ENCODE results near the gene EML6. TPM values are rescaled to one million over a fixed set of nuclear protein-coding genes. Genes with fewer than 3 reads are reported as not detected.

The EML6 gene
- total RNA-seq, 1 donor from 2014 or later, result 1.1 TPM

DNA sequence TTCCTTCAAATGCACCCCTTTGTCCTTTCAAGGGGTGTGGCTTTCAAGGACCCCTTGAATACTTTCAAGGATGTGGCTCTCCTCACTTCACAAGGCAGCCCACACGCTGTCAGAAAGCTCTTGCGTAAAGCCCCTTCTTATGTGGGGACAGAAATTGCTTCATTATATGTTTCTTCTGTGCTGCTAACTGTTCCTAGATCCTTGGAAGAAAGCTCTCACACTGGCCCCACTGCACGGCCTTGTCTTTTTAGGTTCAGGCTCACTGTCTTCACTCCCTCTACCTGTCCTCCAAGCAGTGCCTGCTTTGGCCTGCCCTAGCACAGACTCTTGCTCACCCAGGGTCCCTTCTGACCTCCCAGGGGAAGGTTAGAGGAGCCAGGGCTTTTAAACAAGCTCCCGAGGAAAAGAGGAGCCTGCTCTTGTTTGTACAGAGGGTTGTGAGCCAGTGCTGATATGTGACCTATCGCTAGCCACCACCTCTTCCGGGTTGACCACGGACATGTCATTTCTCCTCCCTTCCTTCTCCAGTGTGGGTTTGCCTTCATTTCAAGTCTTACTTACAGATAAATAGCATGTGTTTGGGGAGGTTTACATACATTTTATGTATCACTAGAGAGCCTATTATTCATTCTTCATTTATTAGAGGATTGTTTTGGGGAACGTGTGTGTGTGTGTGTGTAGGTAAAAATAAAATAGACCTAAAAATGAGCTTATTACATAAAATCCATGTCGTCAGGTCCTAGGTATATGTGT lies 232.1 kb downstream of the EML6 start:
- peaks cover 7% of the 10 kb centered on the region for H3K4me1 Mint-ChIP-seq (ENCODE audit: unreplicated experiment)
- no peak overlapping the region for H3K27ac Mint-ChIP-seq (ENCODE audit: unreplicated experiment)
- no peaks in the 10 kb centered on the region for H3K27me3 Mint-ChIP-seq (ENCODE audit: unreplicated experiment)
- TF ChIP-seq, protein P1, sequence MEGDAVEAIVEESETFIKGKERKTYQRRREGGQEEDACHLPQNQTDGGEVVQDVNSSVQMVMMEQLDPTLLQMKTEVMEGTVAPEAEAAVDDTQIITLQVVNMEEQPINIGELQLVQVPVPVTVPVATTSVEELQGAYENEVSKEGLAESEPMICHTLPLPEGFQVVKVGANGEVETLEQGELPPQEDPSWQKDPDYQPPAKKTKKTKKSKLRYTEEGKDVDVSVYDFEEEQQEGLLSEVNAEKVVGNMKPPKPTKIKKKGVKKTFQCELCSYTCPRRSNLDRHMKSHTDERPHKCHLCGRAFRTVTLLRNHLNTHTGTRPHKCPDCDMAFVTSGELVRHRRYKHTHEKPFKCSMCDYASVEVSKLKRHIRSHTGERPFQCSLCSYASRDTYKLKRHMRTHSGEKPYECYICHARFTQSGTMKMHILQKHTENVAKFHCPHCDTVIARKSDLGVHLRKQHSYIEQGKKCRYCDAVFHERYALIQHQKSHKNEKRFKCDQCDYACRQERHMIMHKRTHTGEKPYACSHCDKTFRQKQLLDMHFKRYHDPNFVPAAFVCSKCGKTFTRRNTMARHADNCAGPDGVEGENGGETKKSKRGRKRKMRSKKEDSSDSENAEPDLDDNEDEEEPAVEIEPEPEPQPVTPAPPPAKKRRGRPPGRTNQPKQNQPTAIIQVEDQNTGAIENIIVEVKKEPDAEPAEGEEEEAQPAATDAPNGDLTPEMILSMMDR (IDR thresholded peaks at IDR 0.05), result no peak
- H3K4me3 Mint-ChIP-seq (ENCODE audit: unreplicated experiment), result no peak overlapping the region
- DNase-seq (ENCODE audit: extremely low spot score, unreplicated experiment), result no peak
- H3K9me3 Mint-ChIP-seq (ENCODE audit: unreplicated experiment), result no peaks in the 10 kb centered on the region
- H3K36me3 Mint-ChIP-seq (ENCODE audit: unreplicated experiment), result no peaks in the 10 kb centered on the region

DNA sequence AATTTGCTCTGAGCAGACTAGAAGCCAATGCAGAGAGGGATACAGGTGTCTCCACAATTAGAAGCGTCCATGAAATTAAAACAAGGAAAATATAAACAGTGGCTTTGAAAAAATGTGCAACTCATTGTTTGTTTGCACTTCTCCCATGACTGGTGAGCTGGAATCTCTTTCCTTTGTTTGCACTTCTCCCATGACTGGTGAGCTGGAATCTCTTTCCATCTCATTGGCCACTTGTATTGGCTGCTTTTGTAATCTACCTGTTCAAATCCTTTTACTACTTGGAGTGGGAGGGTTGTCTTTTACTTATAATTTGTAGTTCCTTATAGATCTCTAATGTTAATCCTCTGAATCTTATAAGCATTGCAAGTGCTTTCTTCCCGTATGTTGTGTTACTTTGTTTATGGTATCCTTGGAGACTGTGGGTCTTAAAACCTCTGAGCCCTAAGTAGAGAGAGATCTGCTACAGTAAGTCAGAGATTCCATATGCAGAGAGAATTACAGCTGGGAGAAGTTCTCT lies 232.7 kb downstream of the EML6 start:
- no peaks in the 10 kb centered on the region for H3K9me3 Mint-ChIP-seq (ENCODE audit: unreplicated experiment)
- peaks cover 3% of the 10 kb centered on the region for H3K36me3 Mint-ChIP-seq (ENCODE audit: unreplicated experiment)
- TF ChIP-seq, protein P1 (IDR thresholded peaks at IDR 0.05), result no peak
- H3K27ac Mint-ChIP-seq (ENCODE audit: unreplicated experiment), result no peak overlapping the region
- H3K4me1 Mint-ChIP-seq (ENCODE audit: unreplicated experiment), result peaks cover 7% of the 10 kb centered on the region
- no peak for DNase-seq (ENCODE audit: extremely low spot score, unreplicated experiment)
- no peak overlapping the region for H3K4me3 Mint-ChIP-seq (ENCODE audit: unreplicated experiment)
- no peaks in the 10 kb centered on the region for H3K27me3 Mint-ChIP-seq (ENCODE audit: unreplicated experiment)

DNA sequence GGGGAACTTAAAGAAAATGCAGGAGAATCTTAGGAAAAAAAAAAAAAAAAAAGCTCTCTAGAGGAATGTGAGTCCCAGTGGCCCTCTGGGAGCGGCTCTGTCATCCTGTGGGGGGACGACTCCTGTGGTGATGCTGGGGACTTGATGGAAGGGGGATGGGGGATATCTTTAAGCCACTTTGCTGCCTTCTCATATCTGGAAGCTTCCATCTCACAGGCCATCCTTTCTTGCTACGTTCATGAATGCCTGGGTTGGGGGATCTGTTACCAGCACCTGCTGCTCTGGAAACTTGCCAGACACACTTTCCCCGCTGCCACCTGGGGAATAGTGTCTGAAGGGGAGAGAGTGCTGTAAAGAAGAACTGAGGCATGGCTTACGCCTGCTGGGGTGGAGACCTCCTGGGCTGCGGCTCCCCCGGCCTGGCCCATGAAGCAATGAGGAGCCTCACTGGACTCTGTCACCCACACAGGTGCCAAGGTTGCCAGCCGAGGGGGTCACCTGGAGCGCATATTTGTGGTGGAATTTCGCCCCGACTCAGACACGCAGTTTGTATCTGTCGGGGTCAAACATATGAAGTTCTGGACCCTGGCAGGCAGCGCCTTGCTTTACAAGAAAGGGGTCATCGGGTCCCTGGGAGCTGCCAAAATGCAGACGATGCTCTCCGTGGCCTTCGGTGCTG lies 234.0 kb downstream of the EML6 start:
- Mint-ChIP-seq H3K36me3 (ENCODE audit: unreplicated experiment) (peaks cover 3% of the 10 kb centered on the region), H3K9me3 (ENCODE audit: unreplicated experiment) (no peaks in the 10 kb centered on the region), H3K27me3 (ENCODE audit: unreplicated experiment) (no peaks in the 10 kb centered on the region), H3K4me3 (ENCODE audit: unreplicated experiment) (no peak overlapping the region), H3K4me1 (ENCODE audit: unreplicated experiment) (peaks cover 7% of the 10 kb centered on the region), H3K27ac (ENCODE audit: unreplicated experiment) (no peak overlapping the region)
- no peak for DNase-seq (ENCODE audit: extremely low spot score, unreplicated experiment)
- TF ChIP-seq, protein P1 (IDR thresholded peaks at IDR 0.05), result no peak

DNA sequence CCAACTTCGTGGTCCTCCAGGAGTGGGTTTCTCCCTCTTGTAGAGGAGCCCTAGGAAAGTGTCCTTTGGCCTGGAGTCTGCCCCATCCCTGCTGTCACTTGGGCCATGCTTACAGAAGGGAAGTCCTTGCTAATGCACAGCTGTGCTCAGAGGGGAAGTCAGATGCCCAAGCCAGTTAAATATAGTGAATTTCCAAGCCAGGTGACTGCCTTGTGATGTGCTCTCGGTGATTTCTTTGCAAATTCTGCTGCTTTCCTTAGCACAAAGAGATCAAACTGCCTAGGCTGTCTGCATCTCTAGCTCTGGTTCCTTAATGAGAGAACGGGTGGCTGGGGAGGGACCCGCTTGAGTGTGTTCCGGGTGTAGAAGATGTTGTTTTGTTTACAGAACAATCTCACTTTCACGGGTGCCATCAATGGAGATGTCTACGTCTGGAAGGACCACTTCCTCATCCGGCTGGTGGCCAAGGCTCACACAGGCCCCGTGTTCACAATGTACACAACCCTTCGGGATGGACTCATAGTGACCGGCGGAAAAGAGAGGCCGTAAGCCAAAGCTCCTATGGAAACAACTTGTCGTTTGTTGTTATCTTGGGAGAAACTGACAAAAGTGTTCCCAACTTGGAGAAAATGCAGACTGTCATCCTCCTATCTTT lies 235.4 kb downstream of the EML6 start:
- Mint-ChIP-seq H3K36me3 (ENCODE audit: unreplicated experiment) (peaks cover 3% of the 10 kb centered on the region), H3K4me1 (ENCODE audit: unreplicated experiment) (no peaks in the 10 kb centered on the region), H3K4me3 (ENCODE audit: unreplicated experiment) (no peak overlapping the region), H3K27me3 (ENCODE audit: unreplicated experiment) (no peaks in the 10 kb centered on the region), H3K9me3 (ENCODE audit: unreplicated experiment) (no peaks in the 10 kb centered on the region), H3K27ac (ENCODE audit: unreplicated experiment) (no peak overlapping the region)
- DNase-seq (ENCODE audit: extremely low spot score, unreplicated experiment), result no peak
- TF ChIP-seq, protein P1 (IDR thresholded peaks at IDR 0.05), result no peak

DNA sequence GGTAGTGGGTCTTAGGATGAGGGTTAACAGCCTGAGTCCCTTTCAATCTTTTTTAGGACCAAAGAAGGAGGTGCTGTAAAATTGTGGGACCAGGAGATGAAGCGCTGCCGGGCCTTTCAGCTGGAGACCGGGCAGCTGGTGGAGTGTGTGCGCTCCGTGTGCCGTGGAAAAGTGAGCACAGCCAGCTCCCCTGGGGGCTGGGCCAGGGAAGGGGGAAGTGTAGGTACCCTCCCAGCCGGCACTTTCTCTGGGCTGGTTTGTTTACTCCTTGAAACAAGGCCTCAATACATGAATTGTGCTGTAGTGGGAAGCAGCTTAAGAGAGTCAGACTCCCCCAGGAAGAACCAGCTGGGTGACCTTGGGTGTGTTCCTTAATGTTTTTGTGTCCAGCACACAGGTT lies 236.7 kb downstream of the EML6 start:
- Mint-ChIP-seq H3K27me3 (ENCODE audit: unreplicated experiment) (no peaks in the 10 kb centered on the region), H3K9me3 (ENCODE audit: unreplicated experiment) (no peaks in the 10 kb centered on the region), H3K36me3 (ENCODE audit: unreplicated experiment) (peaks cover 3% of the 10 kb centered on the region), H3K4me1 (ENCODE audit: unreplicated experiment) (peaks cover 3% of the 10 kb centered on the region), H3K27ac (ENCODE audit: unreplicated experiment) (no peak overlapping the region), H3K4me3 (ENCODE audit: unreplicated experiment) (no peak overlapping the region)
- TF ChIP-seq, protein P1 (IDR thresholded peaks at IDR 0.05), result no peak
- DNase-seq (ENCODE audit: extremely low spot score, unreplicated experiment), result no peak
